K562 (cell line): Measurements from ENCODE around the gene SRF. TPM values are rescaled to one million over a fixed set of nuclear protein-coding genes. Genes with fewer than 3 reads are reported as not detected.

ENCODE experiments used
- DNMT1 ChIP-seq: fragments of 450-650 bp; IDR thresholded peaks from 2 replicates; pipeline ENCODE4 v1.6.1; 2016; ENCODE audit warnings: antibody characterized with exemption, mild to moderate bottlenecking
- ELF2 ChIP-seq: fragments of 250-450 bp; sonication (Bioruptor Pico); IDR thresholded peaks from 2 replicates; pipeline ENCODE4 v1.5.0; 2021; ENCODE audit warnings: mild to moderate bottlenecking
- ETV1 ChIP-seq: fragments of 450-650 bp; conservative IDR thresholded peaks from 2 replicates; pipeline ENCODE4 v1.6.1; 2016; ENCODE audit warnings: missing genetic modification characterization, control low read depth, low read depth, missing compliant biosample characterization
- FOXK1 ChIP-seq: sonication (generic); formaldehyde crosslinking; IDR thresholded peaks from 2 replicates; pipeline ENCODE4 v1.8.0; 2022; ENCODE audit warnings: missing genetic modification reagents, mild to moderate bottlenecking, borderline replicate concordance
- FOXP1 ChIP-seq: sonication (generic); formaldehyde crosslinking; IDR thresholded peaks from 2 replicates; pipeline ENCODE4 v1.8.0; 2022; ENCODE audit warnings: mild to moderate bottlenecking, missing genetic modification reagents
- GABPA ChIP-seq: fragments of 200-800 bp; sonication (Bioruptor generic); conservative IDR thresholded peaks from 2 replicates; pipeline ENCODE4 v1.6.1; 2016; ENCODE audit warnings: low read depth, missing genetic modification characterization, missing compliant biosample characterization
- GATAD2B ChIP-seq: fragments of 450-650 bp; IDR thresholded peaks from 2 replicates; pipeline ENCODE4 v1.6.1; 2017; ENCODE audit warnings: mild to moderate bottlenecking, borderline replicate concordance
- HMG20B ChIP-seq: fragments of 250-450 bp; sonication (Bioruptor Pico); IDR thresholded peaks from 2 replicates; pipeline ENCODE4 v1.5.0; 2021; ENCODE audit warnings: mild to moderate bottlenecking
- MCM3 ChIP-seq: fragments of 450-650 bp; IDR thresholded peaks from 2 replicates; pipeline ENCODE4 v1.6.1; 2016
- MXI1 ChIP-seq: IDR thresholded peaks from 2 replicates; pipeline ENCODE4 v1.6.1; 2011; ENCODE audit warnings: low read depth, mild to moderate bottlenecking, improper control_type of control experiment, low read length
- NFE2L1 ChIP-seq: fragments of 450-650 bp; IDR thresholded peaks from 2 replicates; pipeline ENCODE4 v1.6.1; 2016; ENCODE audit warnings: missing genetic modification characterization, low read depth, mild to moderate bottlenecking, missing compliant biosample characterization, moderate library complexity, borderline replicate concordance
- NFXL1 ChIP-seq: fragments of 450-650 bp; formaldehyde crosslinking; IDR thresholded peaks from 2 replicates; pipeline ENCODE4 v1.4.0; 2021; ENCODE audit warnings: mild to moderate bottlenecking
- PURB ChIP-seq: sonication (generic); formaldehyde crosslinking; IDR thresholded peaks from 2 replicates; pipeline ENCODE4 v1.9.0; 2021; ENCODE audit warnings: low read depth, mild to moderate bottlenecking, missing genetic modification reagents
- RAD51 ChIP-seq: fragments of 450-650 bp; IDR thresholded peaks from 2 replicates; pipeline ENCODE4 v1.7.1; 2016; ENCODE audit warnings: low read depth, mild to moderate bottlenecking, borderline replicate concordance
- RB1 ChIP-seq: fragments of 450-650 bp; IDR thresholded peaks from 2 replicates; pipeline ENCODE4 v1.6.1; 2017; ENCODE audit warnings: low read depth, mild to moderate bottlenecking
- SREBF2 ChIP-seq: sonication (generic); formaldehyde crosslinking; IDR thresholded peaks from 2 replicates; pipeline ENCODE4 v1.4.0; 2020; ENCODE audit warnings: mild to moderate bottlenecking, missing genetic modification reagents
- STAG1 ChIP-seq: sonication (generic); formaldehyde crosslinking; IDR thresholded peaks from 2 replicates; pipeline ENCODE4 v1.5.0; 2020; ENCODE audit warnings: missing genetic modification reagents, borderline replicate concordance
- TARDBP ChIP-seq: fragments of 450-650 bp; IDR thresholded peaks from 2 replicates; pipeline ENCODE4 v1.6.1; 2016
- YY1 ChIP-seq, 3 experiments: IDR thresholded peaks; 2 replicates each; pipeline ENCODE4 v1.6.1; 2011; ENCODE audit warnings: low read length in 2 of 3, mild to moderate bottlenecking in 2 of 3, moderate library complexity in 2 of 3, borderline replicate concordance in 1 of 3, control low read depth in 1 of 3, low read depth in 1 of 3; ENCODE audit not compliant: insufficient read depth in 3 of 3, insufficient replicate concordance in 2 of 3, control insufficient read depth in 1 of 3, insufficient read length in 1 of 3; ENCODE audit errors: extremely low read depth in 1 of 3
- ZNF134 ChIP-seq: fragments of 250-450 bp; sonication (Bioruptor Pico); conservative IDR thresholded peaks from 2 replicates; pipeline ENCODE4 v1.4.0; 2020
- ZNF24 ChIP-seq: fragments of 450-650 bp; IDR thresholded peaks from 2 replicates; pipeline ENCODE4 v1.6.1; 2016
- ZNF282 ChIP-seq: sonication (generic); formaldehyde crosslinking; IDR thresholded peaks from 2 replicates; pipeline ENCODE4 v1.8.1; 2023; ENCODE audit warnings: missing genetic modification reagents
- ZNF695 ChIP-seq: fragments of 450-650 bp; formaldehyde crosslinking; IDR thresholded peaks from 2 replicates; pipeline ENCODE4 v1.4.0; 2020; ENCODE audit warnings: mild to moderate bottlenecking, moderate library complexity
- ZNF76 ChIP-seq: fragments of 250-450 bp; sonication (Bioruptor Pico); IDR thresholded peaks from 2 replicates; pipeline ENCODE4 v1.4.0; 2020; ENCODE audit warnings: mild to moderate bottlenecking, moderate library complexity, borderline replicate concordance
- polyA plus RNA-seq, 8 experiments: library from polyadenylated mRNA; depleted of rRNA in 4 of 8; stranded (reverse) in 5 of 8; unstranded in 3 of 8; fragments of >200 nt; fragmentation: Nextera tagmentation in 2 of 8; fragmentation: Illumina TruSeq in 1 of 8; extraction: Ambion mirVana in 2 of 8; extraction: Trizol in 1 of 8; gene quantifications; 2 replicates each; pipeline versions ENCODE4 v1.2.1 to v1.2.3, GENCODE V29; 2011 to 2014; ENCODE audit warnings: inconsistent platforms in 1 of 8, missing spikeins in 1 of 8
- total RNA-seq, 7 experiments: library from RNA; depleted of rRNA in 6 of 7; stranded (reverse); fragments of >200 nt in 6 of 7; fragmentation: Illumina TruSeq in 2 of 7; extraction: Trizol in 2 of 7; gene quantifications; 2 replicates each; pipeline versions ENCODE4 v1.2.1 to v1.2.3, GENCODE V29; 2011 to 2021; ENCODE audit warnings: low replicate concordance in 1 of 7
- TF ChIP-seq, protein P1 (sequence below): sonication (generic); formaldehyde crosslinking; IDR thresholded peaks from 2 replicates; pipeline ENCODE4 v1.9.0; 2022; ENCODE audit warnings: mild to moderate bottlenecking, missing genetic modification reagents
- TF ChIP-seq, protein P2 (sequence below): fragments of 450-650 bp; IDR thresholded peaks from 2 replicates; pipeline ENCODE4 v1.6.1; 2018; ENCODE audit not compliant: partially characterized antibody
- TF ChIP-seq, protein P3 (sequence below): sonication (generic); formaldehyde crosslinking; IDR thresholded peaks from 2 replicates; pipeline ENCODE4 v1.8.0; 2022; ENCODE audit warnings: mild to moderate bottlenecking, missing genetic modification reagents

Gene SRF
- total and polyA plus RNA-seq, 9 of the 15 experiments (the other 6 are each of a cell fraction or from before 2014, with no cell fraction given): 2.5 to 37.0 (median 24.6) TPM

GRCh38 chr6:43129434-43130194 is 41.5 kb upstream of the SRF start (continued):
- TF ChIP-seq ZNF76 (CRISPR knock-in tag) (no peak), ELF2 (CRISPR knock-in tag) (no peak), NFXL1 (CRISPR knock-in tag) (no peak), PURB (CRISPR knock-in tag) (no peak), HMG20B (CRISPR knock-in tag) (no peak), FOXK1 (CRISPR knock-in tag) (no peak), ZNF695 (CRISPR knock-in tag) (no peak), STAG1 (CRISPR knock-in tag) (peak; percentile 56; the same call in 1 of the 2 replicates), RB1 (0 out of 2 replicates have a peak, but pooled peaks have one; percentile 29), SREBF2 (CRISPR knock-in tag) (no peak), NFE2L1 (tag) (no peak), RAD51 (no peak), MXI1 (no peak), ZNF24 (no peak), GABPA (tag) (no peak), YY1 (IDR thresholded peaks at IDR 0.05; ENCODE audit: borderline replicate concordance in 1 of 3, control insufficient read depth in 1 of 3, extremely low read depth in 1 of 3, insufficient read depth in 3 of 3, insufficient read length in 1 of 3, insufficient replicate concordance in 2 of 3, low read depth in 1 of 3, low read length in 2 of 3) (no peak), ETV1 (no peak), FOXP1 (CRISPR knock-in tag) (no peak), TARDBP (no peak), MCM3 (no peak), DNMT1 (no peak), GATAD2B (no peak), ZNF134 (CRISPR knock-in tag) (no peak), ZNF282 (CRISPR knock-in tag) (no peak)
- TF ChIP-seq, protein P1, sequence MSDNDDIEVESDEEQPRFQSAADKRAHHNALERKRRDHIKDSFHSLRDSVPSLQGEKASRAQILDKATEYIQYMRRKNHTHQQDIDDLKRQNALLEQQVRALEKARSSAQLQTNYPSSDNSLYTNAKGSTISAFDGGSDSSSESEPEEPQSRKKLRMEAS (CRISPR knock-in tag): 0 out of 2 replicates have a peak, but pooled peaks have one; percentile 4
- TF ChIP-seq, protein P2, sequence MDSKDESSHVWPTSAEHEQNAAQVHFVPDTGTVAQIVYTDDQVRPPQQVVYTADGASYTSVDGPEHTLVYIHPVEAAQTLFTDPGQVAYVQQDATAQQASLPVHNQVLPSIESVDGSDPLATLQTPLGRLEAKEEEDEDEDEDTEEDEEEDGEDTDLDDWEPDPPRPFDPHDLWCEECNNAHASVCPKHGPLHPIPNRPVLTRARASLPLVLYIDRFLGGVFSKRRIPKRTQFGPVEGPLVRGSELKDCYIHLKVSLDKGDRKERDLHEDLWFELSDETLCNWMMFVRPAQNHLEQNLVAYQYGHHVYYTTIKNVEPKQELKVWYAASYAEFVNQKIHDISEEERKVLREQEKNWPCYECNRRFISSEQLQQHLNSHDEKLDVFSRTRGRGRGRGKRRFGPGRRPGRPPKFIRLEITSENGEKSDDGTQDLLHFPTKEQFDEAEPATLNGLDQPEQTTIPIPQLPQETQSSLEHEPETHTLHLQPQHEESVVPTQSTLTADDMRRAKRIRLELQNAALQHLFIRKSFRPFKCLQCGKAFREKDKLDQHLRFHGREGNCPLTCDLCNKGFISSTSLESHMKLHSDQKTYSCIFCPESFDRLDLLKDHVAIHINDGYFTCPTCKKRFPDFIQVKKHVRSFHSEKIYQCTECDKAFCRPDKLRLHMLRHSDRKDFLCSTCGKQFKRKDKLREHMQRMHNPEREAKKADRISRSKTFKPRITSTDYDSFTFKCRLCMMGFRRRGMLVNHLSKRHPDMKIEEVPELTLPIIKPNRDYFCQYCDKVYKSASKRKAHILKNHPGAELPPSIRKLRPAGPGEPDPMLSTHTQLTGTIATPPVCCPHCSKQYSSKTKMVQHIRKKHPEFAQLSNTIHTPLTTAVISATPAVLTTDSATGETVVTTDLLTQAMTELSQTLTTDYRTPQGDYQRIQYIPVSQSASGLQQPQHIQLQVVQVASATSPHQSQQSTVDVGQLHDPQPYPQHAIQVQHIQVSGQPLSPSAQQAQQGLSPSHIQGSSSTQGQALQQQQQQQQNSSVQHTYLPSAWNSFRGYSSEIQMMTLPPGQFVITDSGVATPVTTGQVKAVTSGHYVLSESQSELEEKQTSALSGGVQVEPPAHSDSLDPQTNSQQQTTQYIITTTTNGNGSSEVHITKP: no peak
- TF ChIP-seq, protein P3, sequence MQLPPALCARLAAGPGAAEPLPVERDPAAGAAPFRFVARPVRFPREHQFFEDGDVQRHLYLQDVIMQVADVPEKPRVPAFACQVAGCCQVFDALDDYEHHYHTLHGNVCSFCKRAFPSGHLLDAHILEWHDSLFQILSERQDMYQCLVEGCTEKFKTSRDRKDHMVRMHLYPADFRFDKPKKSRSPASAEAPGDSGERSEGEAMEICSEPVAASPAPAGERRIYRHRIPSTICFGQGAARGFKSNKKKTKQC (CRISPR knock-in tag): no peak
